LNCaP clone FGC (cell line): ENCODE results near the gene VILL.
"Not testable (repeated sequence)": the region's sequence is repeated elsewhere in the genome, so short reads cannot be mapped to it uniquely, and the experiment has no call there.

ENCODE experiments used
- DNase-seq: peaks from one replicate; pipeline ENCODE4 v3.0.0-alpha.2; 2011; ENCODE audit warnings: low read depth
- H3K4me3 ChIP-seq: 2 replicates; pipeline ENCODE4 v1.5.1; 2011; ENCODE audit warnings: mild to moderate bottlenecking, low read depth, low read length, control low read depth
- TF ChIP-seq, protein P1 (sequence below): IDR thresholded peaks from 2 replicates; pipeline ENCODE4 v1.5.1; 2012; ENCODE audit warnings: mild to moderate bottlenecking; ENCODE audit not compliant: control insufficient read depth, insufficient read depth; ENCODE audit errors: extremely low read depth

Gene VILL

DNA sequence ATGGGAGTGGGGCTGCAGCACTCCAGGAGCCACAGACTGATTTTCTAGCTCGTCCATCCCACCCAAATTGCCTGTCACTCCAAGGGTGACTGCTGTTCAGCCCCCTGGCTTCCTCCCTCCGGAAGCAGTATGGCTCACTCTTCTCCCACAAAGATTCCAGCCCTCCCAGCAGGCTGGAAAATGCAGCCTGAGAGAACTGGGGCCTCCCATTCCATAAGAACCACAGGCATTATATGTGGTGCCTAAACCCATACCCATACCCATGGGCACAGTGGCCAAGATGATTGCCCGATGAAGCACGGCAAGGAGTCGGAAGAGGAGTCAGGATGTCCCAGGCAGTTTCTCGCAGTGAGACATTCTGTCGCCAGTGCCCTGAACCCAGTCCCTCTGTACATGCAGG lies 6.0 kb upstream of the VILL start:
- no peak for DNase-seq
- H3K4me3 ChIP-seq = no peak overlapping the region
- TF ChIP-seq, protein P1, sequence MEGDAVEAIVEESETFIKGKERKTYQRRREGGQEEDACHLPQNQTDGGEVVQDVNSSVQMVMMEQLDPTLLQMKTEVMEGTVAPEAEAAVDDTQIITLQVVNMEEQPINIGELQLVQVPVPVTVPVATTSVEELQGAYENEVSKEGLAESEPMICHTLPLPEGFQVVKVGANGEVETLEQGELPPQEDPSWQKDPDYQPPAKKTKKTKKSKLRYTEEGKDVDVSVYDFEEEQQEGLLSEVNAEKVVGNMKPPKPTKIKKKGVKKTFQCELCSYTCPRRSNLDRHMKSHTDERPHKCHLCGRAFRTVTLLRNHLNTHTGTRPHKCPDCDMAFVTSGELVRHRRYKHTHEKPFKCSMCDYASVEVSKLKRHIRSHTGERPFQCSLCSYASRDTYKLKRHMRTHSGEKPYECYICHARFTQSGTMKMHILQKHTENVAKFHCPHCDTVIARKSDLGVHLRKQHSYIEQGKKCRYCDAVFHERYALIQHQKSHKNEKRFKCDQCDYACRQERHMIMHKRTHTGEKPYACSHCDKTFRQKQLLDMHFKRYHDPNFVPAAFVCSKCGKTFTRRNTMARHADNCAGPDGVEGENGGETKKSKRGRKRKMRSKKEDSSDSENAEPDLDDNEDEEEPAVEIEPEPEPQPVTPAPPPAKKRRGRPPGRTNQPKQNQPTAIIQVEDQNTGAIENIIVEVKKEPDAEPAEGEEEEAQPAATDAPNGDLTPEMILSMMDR = no peak

DNA sequence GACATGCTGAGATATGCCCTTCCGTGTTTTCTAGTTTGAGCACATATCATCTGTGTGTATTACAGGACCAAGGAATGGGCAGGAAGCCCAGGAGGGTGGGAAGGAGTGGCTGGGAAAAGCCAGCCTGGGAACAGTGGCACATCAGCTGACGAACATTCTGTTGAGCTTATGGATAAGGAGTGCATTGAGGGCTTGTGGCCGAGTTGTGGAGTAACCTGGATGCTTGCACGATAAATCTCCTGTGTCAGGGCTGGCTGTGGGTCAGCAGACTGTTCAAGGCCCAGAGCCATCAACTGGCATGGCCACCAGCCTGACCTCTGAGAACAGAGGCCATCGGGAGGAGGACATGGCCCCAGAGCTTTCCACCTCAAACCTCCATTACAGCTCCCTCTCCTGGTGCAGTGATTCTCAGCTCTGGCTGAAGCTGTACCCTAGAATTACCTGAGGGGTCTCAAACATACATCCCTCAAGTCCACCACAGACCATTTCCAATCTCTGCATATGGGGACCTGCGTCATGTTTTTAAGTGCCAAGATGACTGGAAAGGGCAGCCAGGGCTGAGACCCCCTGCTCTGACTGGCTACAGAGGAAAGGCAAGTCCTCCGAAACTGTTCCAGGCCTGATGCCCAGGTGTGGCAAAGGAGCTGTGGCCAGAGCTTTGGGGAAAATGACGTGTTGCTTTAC lies 4.8 kb upstream of the VILL start:
- TF ChIP-seq, protein P1 = no peak
- H3K4me3 ChIP-seq = no peak overlapping the region
- peak; percentile 74 for DNase-seq

DNA sequence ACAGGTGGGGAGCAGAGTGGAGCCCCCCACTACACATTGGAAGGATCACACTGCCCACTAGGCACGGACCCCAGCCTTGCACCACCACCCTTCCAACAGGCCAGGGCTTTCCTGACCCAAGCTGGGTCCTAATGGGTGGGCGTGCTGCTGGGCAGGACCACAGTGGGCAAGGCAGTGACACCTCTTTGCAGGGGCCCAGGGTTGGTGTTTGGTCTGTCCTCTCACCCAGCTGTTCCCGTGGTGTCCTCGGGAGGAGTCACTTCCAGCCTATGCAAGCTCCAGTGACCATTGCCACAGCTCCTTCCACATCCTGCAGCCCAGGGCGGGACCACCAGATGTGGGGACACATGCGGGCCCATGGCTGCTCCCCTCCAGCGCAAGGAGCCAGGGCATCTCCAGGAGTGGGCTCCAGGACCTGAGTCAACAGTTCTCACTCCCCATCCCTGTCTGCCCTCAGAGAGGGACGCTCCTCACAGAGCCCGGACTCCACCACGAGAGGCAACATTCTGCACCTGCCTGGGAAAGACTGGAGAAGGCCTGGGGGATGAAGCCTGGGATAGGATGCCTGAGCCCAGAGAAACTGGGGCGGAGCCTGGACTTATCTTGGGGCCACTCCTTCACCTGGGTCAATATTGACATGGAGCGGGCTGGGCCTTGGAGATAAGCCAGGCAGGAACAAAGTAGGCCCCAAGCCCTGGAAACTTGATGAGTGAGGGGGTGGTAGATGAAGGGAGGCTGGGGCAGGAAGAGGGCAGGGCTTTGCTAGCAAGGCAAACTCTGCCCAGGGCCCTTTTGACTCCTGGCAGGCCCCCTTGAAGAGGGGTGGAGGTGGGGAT lies 3.9 kb upstream of the VILL start:
- TF ChIP-seq, protein P1 = 0 out of 2 replicates have a peak, but pooled peaks have one; percentile 7
- peak; percentile 92 for DNase-seq

DNA sequence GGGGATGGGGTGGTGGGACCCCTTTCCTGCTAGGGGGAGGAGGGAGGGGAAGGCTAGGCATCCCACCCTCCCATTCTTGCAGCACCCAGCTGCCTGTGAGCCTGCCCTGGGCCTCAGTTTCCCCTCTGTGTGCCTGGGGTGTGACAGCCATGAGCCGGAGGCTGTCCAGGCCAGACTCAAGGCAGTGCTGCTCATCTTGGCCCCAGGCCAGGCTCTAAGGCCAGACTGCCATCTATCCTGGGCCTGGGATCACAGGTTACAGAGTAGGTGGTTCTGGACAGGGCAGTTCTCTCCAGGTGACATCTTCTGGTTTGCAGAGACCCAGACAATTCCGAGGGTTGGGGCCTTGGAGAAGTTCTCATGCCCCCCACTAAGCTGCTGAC lies 3.3 kb upstream of the VILL start:
- no peak for DNase-seq

More for the DNA sequence above, 3.9 kb upstream of the VILL start:
- H3K4me3 ChIP-seq = no peak overlapping the region

DNA sequence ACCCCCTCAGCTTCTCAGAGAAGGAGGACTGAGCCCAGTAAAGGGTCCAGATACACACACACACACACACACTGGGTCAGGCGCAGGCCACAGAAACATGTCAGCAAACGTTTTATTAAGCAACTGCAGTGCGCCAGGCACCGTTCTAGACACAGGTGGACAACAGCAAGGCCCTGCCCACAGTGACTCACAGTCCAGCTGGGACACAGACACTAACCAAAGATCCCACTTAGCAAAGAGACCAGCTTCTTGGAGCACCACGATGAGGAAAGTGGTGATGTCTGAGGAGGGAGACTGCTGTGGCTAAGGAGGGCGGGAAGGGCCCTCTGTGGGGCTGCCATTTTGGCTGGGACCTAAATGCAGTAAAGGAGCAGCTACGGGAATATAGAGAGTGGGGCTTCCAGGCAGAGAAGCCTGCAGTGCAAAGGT lies 2.8 kb upstream of the VILL start:
- no peak for DNase-seq
- no peak overlapping the region for H3K4me3 ChIP-seq
- TF ChIP-seq, protein P1 = no peak

More for the DNA sequence above, 3.3 kb upstream of the VILL start:
- TF ChIP-seq, protein P1 = no peak
- no peak overlapping the region for H3K4me3 ChIP-seq

DNA sequence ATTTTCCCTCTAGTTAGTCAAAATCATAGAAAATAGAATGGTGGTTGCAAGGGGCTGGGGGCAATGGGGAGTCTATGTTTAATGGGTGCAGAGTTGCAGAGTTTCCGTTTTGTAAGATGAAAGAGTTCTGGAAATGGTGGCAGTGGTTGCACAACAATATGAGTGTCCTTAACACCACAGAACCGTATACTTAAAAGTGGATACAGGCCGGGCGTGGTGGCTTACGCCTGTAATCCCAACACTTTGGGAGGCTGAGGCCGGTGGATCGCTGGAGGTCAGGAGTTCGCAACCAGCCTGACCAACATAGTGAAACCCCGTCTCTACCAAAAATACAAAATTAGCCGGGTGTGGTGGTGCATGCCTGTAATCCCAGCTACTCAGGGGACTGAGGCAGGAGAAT lies 2.2 kb upstream of the VILL start:
- DNase-seq, H3K4me3 ChIP-seq: not testable (repeated sequence)

DNA sequence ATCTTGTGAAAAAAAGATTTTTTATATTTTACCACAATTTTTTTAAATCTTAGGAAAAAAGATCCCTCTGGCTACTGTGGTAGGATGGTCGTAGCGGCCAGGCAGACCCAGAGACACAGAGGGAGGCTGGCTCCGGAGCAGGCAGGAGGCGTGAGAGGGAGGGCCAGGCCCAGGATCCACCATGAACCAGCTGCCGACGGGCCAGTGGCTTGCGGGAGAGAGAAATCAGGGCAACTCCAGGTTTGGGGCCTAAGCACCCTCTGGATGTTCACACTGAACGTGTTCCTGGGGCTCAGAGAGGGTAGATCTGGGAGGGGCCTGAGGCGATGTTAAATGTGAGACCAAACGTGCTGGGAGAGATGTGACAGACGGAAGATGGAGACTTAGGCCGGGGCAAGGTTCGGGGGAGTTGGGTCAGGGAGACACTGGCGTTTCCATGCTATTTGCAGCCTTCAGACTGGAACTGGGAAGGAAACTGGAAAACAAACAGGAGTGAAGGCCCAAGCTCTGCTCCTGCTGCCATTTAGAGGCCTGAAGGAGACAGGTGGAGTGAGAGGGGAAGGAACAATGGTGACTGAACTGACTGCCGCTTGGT lies 1.6 kb upstream of the VILL start:
- no peak overlapping the region for H3K4me3 ChIP-seq
- no peak for DNase-seq
- TF ChIP-seq, protein P1 = no peak
